GM12874 (cell line): ENCODE data around the gene GLT8D1.

ENCODE experiments used
- TF ChIP-seq, protein P1 (sequence below): IDR thresholded peaks from 2 replicates; pipeline ENCODE4 v1.5.1; 2011; ENCODE audit warnings: low read depth, mild to moderate bottlenecking, control low read depth, low read length, moderate library complexity; ENCODE audit not compliant: insufficient read depth

The GLT8D1 gene

DNA sequence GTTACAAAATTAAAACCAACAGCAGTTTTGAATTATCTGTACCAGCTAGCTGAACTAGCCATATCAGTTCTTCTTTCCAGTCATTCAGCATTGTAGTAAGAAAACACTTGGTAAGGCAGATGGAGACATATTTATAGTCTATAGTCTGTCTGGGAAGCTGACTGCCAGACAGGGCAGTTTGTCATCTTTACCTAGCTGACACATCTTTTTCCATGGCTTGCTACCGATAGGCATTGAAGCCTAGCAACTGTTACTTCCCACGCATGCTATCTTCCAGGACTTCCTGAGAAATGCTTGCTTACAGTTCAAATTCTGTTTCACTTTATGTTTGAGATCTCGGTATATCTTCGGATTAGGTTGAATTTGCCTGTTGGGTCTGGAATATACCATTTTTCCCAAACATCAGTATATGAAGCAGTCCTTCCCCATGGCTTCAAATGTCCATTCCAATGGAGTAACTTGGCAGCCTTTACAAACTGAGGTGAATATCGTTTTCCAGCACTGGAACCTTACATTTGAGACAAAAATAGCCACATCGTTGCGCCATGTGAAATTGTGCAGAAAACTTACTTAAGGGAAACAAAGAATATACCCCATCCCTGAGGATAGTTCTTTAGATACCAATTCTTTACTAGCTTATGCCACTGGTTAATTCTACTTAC is 10.9 kb downstream of the GLT8D1 start:
- TF ChIP-seq, protein P1, sequence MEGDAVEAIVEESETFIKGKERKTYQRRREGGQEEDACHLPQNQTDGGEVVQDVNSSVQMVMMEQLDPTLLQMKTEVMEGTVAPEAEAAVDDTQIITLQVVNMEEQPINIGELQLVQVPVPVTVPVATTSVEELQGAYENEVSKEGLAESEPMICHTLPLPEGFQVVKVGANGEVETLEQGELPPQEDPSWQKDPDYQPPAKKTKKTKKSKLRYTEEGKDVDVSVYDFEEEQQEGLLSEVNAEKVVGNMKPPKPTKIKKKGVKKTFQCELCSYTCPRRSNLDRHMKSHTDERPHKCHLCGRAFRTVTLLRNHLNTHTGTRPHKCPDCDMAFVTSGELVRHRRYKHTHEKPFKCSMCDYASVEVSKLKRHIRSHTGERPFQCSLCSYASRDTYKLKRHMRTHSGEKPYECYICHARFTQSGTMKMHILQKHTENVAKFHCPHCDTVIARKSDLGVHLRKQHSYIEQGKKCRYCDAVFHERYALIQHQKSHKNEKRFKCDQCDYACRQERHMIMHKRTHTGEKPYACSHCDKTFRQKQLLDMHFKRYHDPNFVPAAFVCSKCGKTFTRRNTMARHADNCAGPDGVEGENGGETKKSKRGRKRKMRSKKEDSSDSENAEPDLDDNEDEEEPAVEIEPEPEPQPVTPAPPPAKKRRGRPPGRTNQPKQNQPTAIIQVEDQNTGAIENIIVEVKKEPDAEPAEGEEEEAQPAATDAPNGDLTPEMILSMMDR, result no peak

DNA sequence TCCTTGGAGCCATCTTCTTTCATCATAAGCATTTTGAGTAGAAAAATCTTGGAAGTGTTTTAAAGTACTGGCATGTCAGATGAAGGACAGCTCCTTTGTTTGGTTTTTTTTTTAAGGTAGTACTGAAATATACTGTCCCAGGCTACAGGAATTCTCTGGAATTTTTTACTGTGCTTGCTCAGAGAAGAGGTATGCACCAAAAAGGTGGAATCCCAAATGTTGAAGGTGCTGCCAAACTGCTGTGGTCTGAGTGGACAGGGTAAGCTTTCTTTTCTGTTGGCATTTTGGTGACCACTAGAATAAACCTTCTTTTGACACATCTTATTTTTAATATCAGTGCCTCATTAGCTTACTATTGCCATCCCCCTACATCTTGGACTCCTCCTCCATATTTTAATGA is 12.5 kb downstream of the GLT8D1 start:
- TF ChIP-seq, protein P1, result no peak

GRCh38 chr3:52690560-52690959 is 15.0 kb downstream of the GLT8D1 start:
- TF ChIP-seq, protein P1, result no peak

GRCh38 chr3:52689151-52689550 is 16.4 kb downstream of the GLT8D1 start:
- TF ChIP-seq, protein P1, result no peak

GRCh38 chr3:52688266-52688665 is 17.3 kb downstream of the GLT8D1 start:
- TF ChIP-seq, protein P1, result no peak

DNA sequence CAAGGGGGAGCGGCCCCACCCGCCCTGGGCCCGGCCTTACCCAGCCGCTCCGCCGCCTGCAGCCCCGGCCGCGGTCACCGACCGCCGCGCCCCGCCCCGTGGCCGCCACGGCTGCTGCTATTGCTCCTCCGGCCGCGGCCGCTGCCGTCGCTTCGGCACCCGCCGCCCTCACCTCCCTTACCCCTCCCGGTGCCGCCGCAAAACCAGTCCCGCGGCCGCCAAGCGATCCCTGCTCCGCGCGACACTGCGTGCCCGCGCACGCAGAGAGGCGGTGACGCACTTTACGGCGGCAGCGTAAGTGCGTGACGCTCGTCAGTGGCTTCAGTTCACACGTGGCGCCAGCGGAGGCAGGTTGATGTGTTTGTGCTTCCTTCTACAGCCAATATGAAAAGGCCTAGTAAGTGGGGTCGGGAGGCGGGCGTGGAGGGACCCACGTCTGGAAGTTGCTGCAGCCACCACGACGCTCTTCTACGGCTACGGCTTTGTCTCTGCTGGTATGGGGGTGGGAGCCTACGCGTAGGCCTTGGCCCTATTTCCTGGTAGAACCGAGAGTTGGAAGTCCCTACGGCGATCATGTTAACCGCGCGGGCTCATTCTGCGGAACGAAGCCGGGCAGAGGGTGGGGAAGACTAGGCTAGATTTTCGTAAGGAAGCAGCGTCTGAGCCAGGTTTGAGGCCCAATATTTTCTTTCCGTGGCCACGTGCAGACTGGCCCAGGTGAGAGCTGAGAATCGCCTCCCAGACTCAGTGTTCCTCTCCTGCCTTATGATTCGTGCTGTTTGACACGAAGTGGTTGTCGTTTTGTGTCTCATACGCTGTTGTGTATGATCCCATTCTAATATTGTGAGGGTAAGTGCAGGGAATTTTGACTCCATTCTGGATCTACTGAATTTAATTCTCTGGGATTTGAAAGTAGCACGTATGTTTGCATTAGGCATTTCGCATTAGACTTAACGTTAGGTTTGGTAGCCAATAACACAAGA is 19.6 kb downstream of the GLT8D1 start, which contains the start of the genes GNL3 and PBRM1:
Gene GNL3 (plus strand): TSS at position 324 of the 983 bp plus-strand sequence. CDS start 61 bp downstream, at position 385.
Gene PBRM1 (minus strand): TSS at position 205 of the 983 bp plus-strand sequence.
- TF ChIP-seq, protein P1, result no peak

GRCh38 chr3:52685285-52685708 is 20.3 kb downstream of the GLT8D1 start:
- TF ChIP-seq, protein P1, result no peak
